Inflammatory macrophage treated with lipopolysaccharide for 4 hours (primary cell): ENCODE measurements around the gene POLA1.

Experiments
- DNase-seq: peaks from one replicate; pipeline ENCODE4 v3.0.0-alpha.2; 2020

POLA1 gene

DNA sequence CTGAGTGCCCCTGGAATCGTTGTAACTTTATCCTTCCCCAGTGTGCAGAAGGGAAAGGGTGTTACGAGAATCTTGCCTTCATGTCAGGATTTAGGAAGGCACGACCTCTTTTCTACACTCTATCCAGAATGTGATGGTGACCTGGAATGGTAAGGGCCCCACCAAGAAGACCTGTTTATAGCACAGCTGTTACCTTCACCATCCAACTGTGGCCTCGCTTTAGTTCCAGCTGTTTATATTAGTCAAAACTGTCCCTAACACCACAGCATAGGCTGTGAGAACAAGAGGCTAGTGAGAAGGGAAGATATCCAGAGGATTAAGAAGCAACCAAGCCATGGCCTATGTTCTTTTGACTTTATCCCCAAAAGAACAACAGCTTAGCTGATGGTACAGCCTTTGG, 294.0 kb downstream of the POLA1 start:
- no peak for DNase-seq

DNA sequence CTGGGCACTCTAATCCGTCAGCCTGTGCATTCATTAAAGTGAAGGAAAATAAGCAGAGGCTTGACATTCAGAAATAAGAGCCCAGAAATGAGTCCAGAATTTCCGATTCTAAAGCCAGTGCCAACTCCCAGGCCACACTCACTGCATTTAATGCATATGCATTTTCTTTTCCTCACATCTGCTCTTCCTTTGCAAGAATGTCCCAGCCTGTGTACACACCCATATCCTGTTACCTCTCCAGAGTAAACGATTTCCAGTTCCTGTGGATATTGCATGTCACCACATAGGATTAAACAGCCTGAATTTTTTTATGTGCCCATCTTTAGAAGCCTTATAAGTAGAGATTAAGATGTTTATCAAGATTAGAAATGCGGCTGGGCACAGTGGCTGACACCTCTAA, 294.6 kb downstream of the POLA1 start:
- no peak for DNase-seq

DNA sequence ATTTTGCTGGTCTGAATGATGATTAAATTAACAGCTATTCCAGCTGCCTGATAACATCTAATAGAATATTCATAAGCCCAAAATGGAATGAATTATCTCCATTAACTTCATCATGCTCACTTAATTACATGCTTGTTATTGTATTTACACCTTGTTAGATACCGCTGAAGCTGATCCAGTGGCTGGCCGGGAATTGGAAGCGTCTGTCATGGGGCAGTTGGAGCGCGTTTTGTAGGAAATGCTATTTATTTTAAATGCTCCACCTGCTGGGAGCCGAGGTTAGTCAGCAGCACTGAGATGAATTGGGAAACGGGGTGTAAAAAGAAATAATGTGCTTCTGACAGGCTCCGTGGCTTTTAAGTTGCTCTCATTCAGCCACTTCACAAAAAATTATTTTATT, 296.8 kb downstream of the POLA1 start:
- DNase-seq, result no peak

DNA sequence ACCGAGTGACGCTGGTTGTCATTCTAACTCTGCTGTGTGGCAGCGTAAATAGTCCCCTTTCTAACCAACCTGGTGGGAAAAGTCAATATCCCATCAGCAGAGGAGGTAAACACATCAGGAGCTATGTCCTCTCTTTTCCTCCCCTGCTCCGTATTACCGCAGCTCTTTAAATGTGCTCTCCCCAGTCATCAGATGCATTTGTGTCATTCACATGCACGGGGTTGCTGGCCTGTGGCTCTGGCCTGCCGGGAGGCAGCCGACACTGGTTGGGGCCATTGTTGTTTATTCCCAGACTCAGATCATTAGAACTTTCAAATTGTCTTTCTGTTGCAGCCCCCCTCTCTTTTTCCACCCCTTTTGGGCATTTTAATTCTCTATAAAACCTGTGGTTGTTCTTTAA, 300.2 kb downstream of the POLA1 start:
- DNase-seq, result no peak

DNA sequence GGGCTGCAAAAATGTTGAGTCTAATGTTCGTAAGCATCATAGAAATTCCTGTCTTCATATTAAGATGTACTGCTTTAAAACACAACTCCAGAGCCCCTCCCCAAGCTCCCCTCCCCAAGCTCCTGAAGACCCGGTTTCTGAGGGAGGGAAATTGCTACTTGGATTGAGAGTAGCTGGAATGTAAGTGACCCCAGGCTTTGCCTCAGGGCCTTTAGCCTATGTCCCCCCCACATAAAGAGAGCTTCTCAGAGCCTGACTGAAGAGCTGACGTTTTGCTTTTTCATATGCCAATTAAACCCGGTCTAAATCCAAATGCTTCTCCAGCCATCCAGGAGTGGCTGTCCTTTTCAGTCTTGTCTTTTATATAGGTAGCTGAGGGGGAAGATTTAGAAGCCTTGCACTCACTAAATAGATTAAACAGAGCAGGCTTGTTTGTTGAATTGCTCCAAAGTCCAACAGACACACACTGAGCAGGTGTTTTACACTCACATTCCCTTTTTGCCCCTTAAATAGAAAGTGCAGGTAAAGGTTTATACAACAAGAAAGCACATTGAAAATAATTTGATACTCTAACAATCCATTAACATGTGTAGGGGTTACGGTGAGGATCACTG, 302.5 kb downstream of the POLA1 start:
- no peak for DNase-seq

DNA sequence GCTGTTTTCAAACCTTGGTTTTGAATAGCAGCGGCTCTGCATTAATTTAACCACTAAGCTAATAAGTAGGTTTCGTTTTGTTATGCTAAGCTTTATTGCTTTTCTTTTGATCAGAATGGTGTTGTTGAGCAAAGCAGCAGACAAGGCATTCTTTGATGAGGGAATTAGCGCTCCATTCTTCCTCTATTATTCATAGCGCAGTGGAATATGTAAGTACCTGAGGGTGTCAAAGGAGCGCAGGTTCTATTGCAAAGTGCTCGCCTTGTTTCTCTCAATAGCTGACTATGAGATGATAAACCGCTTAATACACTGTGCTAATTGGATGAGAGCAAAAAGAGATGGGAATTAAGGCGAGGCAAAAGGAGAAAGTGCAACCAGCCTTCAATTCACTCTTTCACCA, 305.8 kb downstream of the POLA1 start:
- DNase-seq, result no peak

DNA sequence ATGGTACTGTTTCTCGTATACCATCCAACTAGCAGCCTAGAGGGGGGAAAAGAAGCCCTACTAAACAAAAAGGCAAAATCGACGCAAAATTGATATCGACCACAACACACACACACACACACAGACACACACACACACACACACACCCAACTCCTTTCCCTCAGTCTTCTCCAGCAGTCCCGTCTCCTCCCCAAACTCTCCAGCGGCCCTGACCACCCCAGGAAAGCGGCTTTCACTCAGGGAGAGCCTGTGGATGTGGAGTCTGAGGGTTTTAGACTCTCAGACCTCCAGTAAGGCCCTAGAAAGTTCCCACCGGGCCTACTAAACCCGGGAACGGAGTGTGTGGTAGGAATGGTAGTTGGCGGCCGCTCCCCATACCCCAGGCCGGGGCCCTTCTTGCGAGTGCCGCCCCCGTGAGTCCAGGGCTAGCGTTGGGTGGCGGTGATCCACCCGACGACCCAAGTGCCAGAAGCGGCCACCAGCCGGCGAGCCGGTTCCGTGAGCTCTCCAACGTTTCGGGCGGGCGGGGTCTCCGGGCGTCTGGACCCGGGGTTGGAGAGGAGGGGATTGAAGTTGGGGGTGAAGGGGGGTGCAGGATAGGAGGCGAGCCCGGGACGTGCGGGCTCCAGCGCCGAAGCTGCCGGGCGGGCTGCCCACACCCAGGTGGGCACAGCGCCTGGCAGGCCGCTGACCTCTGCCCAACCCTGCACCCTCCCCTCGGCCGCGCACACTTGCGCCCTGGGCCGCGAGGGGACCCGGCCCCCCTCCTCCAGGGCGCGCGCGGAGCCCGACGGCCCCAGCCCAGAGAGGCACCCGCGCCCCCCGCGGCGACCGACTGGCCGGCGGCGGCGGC, 308.3 kb downstream of the POLA1 start:
- no peak for DNase-seq

DNA sequence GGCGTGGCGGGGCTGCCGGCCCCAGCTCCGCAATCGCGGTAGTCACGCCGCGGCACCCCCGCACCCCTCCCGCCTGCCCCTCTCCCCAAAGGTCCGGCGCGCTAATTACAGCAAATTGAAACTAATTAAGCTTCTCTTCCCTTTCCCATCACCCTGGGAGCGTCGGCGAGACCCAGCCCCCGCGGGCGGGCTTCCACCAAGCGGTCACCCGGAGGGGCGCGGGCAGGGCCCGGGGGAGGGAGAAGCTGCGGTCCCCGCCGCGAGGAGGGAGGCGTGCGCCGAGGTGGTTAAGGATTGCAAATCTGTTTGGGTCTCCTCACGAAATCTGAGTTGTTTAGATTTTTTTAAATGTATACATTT, 308.9 kb downstream of the POLA1 start:
- DNase-seq, result no peak

DNA sequence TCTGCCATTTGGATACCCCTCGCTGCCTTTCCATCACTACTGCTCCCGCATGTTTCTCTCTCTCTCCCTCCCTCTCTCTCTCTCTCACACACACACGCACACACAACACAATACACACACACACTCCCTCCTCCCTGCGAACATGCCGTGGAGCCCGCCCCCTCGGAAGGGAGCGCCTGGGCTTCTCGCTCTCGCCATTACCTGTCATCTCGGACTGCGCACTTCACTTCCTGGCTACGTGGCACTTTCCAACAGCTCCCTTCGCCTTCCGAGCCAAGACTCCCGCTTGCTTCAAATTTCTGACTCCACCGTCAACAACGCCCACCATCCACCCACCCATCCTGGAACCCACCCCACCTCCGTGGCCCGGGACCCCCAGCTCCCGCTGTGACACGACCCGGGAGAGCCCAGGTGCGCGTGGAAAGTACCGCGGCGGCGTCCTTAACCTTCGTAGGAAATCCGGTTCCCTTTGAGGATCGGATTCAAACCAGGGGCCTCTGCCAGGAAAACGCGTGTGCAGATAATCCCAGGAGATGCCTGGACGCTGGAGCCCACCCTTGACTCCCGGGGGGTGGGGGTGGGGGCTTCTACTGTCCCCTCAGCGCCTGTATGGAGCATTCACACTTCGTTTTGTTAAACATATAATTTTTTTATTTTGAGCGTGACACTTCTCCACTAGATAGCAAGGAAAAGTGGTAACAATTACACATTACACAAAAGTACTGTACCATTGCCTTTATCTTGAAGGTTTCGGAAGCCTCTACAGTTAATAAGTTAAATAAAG, 309.5 kb downstream of the POLA1 start:
- no peak for DNase-seq

DNA sequence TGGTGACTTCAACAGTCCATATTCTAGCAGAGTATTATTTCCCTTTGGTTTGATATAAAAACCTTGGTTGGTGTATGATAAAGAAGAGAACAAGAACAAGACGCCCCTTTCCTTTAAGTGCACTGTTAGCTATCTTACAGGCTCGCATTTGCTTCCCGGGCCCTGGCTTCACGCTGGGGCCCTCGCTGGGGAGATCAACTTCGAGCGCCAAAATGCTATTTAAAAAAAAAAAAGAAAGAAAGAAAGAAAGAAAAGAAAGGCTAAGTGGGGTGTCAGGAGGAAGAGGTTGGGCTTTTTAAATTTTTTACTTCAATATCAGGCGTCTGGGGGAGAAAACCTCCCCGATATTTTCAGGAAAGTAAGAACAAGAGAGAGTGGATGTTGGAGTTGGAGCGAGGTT, 310.3 kb downstream of the POLA1 start:
- no peak for DNase-seq

DNA sequence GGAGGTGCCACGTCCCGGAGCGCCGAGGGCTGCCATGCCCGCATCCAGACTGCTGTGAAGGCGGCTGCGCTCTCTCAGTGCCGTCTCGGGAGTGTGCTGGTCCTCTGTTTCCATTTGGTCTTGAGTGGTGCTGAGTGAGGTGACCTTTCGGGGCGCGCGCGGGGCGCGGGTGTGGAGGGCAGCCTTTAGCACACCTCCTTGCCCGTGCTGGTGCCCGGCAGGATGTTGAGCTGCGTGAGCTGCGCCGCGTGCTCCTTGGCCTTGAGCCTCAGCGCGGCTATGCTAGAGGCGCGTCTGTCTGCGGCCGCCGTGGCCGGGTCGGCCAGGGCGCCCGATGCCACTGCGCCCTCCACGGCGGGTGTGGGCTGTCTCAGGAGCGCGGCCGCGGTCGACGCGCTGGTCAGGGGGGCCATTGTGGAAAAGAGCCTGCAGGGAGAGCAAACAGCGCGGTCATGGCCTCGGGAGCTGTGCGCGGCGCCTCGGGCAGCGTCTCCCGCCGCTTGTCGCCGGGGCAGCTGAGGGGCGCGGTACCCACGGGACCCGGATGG, 310.8 kb downstream of the POLA1 start:
- DNase-seq, result no peak

DNA sequence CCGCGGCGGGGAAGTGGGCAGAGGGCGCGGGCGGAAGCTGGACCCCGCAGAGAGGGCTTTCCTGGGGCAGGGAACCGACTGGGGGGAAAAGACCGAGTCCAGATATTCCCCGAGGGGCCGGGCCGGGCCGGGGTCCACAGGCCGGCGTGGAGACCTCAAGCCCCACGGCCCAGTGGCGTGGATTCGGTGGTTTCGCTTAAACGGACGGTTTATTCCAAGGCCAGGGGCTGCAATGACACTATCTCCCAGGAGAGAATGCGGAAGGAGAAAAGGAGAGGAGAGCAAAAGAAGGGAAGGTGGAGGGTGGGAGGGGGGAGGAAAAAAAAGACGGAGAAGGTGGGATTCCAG, 311.3 kb downstream of the POLA1 start:
- no peak for DNase-seq

DNA sequence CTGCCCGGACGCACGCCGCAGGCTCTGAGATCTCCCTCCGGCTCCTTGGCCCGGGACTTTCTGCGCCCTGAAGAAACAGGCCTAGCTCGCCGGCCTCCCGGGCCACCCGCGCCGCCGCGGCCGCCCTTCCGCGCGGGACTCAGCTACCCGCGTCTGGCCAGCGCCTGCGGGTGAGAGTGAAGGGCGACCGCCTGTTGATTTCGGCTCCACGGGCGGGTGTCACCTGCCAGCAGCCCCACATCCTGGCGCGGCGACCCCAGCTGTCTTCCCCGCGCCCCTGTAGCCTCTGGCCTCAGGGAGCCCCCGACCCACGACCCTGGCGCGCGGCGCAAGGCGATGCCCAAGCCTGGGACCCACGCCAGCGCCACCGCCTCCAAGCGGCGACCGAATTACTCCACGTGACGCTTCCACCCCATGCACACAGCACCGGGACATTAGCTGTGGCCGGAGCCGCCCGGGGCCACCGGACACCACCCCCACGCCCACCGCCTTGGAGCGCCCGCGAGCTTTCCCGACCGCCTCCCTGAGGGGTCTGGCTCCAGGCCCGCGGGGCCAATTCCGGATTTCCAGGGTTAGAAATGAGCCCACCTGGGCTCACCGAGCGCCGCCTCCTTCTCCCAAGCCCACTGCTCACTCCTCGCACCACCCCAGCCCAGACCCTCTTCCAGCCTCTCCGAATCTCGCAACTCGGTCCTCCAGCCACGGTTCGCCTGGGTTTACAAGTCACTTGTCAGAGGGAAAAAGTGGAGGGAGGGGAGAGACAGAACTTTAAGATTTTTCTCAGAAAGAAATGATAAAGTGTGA, 311.9 kb downstream of the POLA1 start:
- no peak for DNase-seq

DNA sequence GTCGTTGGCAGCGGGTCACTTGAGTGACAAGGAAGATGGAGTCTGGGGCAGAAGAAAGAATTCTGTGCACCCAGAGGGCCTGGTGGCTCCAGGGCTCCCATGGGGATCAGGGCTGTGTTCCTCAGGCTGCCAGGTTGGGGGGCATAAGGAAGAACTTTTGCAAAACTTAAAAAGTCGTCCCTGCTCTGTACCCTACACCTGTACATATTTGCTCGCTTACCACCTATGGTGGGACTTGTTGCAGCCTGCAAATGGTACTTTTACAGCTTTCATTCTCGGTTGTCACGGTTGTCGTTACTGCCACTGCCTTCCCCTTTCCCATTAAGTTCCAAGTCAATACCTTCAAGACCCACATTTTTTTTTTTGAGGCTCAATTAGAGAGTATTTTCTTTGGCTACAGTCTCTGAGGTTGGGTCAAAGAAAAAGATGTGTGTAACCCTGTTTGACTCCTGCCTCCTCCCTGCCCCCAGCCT, 312.9 kb downstream of the POLA1 start:
- no peak for DNase-seq

DNA sequence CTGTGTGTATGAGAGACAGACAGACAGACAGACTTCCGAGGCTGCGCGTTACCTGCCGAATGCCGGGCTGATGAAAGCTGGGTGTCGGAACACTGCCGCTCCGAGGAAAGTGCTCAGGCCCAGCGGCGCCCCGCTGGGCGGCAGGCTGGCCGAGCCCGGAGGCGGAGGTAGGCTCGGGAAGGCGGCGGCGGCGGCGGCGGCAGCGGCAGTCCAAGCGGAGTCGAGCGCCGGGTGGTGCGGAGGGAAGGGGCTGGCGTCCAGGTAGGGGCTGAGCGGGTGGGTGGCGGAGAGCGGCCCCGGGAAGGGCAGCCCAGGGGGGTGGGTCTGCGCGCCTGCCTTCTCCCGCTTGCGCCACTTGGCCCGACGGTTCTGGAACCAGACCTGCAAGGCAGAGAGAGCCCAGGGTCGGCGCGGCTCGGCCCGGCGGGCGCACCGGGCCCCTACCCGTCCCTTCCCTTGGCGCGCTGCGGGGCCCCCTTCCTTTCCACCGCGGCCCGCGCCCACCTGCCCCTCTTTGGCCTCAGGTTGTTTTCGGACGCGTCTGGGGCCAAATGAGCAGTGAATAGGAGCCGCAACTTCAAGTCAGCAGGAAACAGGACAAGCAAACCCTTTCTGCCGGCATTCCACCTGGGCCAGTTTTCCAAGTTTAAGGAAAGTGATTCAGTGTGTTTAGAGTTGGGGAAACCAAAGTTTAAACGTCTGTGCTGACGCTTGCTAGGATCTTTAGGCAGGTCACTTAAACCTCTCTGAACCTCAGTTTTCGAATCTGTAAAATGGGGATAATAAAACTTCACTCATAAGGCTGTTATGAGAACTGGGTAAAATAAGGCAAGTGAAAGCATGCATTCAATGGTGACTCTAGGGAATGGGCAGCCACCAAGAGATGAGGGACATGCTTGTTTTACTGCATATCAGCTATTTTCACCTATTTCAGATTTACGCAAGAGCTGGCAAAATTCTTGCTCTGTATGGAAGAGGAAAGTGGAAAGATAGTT, 313.6 kb downstream of the POLA1 start:
- DNase-seq, result no peak

DNA sequence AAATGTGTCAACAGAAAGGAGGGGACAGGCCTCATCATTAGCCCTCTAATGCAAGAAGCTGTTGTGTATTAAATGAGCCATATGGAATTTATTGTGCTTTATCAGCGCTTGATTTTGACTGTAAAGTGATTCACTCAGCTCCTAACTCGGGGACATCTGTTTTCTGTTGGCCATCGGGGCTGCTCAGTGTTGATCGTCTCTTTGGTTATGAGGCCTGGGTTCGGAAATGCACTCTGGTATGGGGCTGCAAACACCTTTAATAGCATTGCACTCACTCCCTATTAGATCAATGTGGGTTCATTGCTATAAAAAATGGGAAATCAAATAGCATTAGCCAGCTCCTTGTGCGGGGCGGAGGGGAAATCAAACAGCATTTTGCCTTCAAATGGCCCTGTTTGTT, 315.7 kb downstream of the POLA1 start:
- DNase-seq, result no peak

DNA sequence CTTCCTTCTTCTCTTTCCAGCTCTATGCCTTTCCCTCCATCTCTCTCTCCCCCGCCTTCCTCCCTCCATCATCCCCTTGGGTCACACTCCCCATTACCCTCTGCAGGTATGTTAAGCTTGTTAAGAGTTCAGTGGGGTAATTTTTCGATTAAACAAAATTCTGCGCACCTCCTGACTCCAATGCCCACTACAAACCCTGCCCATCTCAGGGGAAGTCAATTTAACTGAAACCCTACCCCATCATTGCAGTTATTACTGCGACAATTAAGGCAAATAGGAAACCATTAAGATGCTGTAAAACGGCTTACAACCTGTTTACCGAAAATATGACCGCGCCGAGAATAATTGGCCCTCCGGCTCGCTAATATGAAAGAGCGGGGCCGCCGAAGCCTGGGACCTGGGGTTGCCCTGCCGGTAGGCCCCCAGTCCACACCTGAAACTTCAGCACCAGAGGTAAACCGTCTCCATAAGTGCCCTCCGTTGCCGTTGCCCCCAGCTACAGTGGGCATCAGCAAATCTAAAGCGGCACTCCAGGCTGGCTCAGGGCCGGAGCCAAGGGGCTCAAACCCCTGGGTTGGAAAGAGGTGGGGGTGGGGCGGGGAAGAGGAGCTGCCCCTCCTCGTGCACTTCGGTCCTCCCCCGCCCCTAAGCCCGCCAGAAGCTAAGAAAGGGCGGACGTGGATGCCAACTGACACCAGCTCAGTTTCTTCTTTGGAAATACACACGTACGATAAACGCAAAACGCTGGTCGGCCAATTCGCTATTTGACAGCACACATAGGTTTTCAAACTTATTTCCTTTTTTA, 317.3 kb downstream of the POLA1 start:
- DNase-seq, result no peak

DNA sequence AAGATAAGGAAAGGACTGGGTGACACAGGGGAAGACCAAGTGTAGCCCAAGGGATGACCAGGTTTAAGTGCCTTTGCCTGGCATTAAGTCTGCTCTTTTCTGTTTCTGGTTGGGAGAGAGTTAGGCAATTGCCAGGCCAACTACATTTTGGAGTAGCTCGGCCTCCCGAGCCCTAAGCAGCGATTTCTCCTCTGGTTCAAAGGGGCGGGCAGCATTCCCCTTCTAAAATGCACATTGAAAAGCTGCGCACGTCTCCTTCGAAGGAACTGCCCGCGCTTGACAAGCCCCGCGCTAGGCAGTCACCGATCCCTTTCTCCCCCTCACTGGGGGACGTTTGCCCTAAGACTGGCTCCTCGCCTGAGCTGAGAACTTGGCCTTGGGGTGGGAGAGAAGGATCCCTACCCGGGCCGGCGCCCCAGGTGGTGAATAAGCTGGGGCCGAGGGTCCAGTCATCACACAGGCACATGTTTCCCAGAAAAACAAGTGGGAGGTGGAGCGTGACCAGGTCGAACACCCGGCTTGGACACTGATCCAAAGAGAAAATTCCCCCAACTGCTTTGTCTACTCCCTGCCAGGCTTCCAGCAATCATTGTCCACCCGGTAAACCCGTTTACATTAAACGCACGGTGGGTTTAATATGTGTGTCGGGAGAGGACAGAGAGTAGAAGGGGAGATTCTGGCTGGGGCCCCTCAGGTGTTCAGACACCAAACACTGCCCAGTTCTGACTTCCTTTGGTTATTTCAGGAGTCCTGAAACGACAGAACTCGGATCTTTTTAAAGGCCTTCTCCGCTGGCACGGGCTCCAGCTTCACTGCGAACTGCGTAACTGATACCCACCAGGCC, 318.1 kb downstream of the POLA1 start:
- no peak for DNase-seq

DNA sequence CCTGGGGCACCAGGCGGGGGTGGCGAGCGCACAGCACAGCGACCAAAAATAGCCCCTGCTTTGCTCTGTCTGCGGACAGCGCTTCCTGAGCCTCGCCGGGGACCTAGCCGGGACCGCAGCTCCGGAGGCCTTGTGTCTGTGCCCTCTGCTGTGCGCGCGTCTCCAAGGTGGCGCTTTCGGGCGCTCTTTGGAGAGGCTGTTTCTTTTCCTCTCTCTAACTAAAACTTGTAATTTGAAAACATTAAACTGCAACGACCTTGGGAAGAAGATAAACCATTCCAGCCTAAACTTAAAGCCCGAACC, 318.7 kb downstream of the POLA1 start:
- no peak for DNase-seq
